Osteoblast (primary cell): ENCODE measurements around the gene COQ9. TPM values are rescaled to one million over a fixed set of nuclear protein-coding genes. Genes with fewer than 3 reads are reported as not detected.

Experiments used
- DNase-seq: peaks from one replicate; pipeline ENCODE4 v3.0.0; 2011; ENCODE audit warnings: low spot score, mixed read lengths; ENCODE audit not compliant: insufficient read length; ENCODE audit errors: missing footprints
- H2AFZ ChIP-seq: 2 replicates; pipeline ENCODE4 v1.6.0; 2011; ENCODE audit warnings: mild to moderate bottlenecking, low read length
- H3K27ac ChIP-seq: 2 replicates; pipeline ENCODE4 v1.5.1; 2011; ENCODE audit warnings: mild to moderate bottlenecking, low read depth, low read length, moderate library complexity
- H3K27me3 ChIP-seq: 2 replicates; pipeline ENCODE4 v1.6.0; 2012; ENCODE audit warnings: mild to moderate bottlenecking, control low read depth, inconsistent platforms, low read length, moderate library complexity; ENCODE audit not compliant: insufficient read depth
- H3K36me3 ChIP-seq: 2 replicates; pipeline ENCODE4 v1.5.1; 2011; ENCODE audit warnings: mild to moderate bottlenecking, low read length, control low read depth, moderate library complexity; ENCODE audit not compliant: insufficient read depth
- H3K4me1 ChIP-seq: 2 replicates; pipeline ENCODE4 v1.5.1; 2011; ENCODE audit warnings: mild to moderate bottlenecking, low read length, control low read depth, moderate library complexity; ENCODE audit not compliant: insufficient read depth
- H3K4me2 ChIP-seq: 2 replicates; pipeline ENCODE4 v1.6.0; 2011; ENCODE audit warnings: mild to moderate bottlenecking, low read length; ENCODE audit not compliant: insufficient read depth
- H3K4me3 ChIP-seq: fragments of 200-600 bp; sonication (generic); 3 replicates; pipeline ENCODE4 v1.5.1; 2012; ENCODE audit warnings: mild to moderate bottlenecking, low read length, inconsistent platforms; ENCODE audit not compliant: insufficient read depth
- H3K79me2 ChIP-seq: 2 replicates; pipeline ENCODE4 v1.6.0; 2012; ENCODE audit warnings: mild to moderate bottlenecking, low read length, control low read depth, inconsistent platforms; ENCODE audit not compliant: insufficient read depth
- H3K9me3 ChIP-seq: 2 replicates; pipeline ENCODE4 v1.5.1; 2011; ENCODE audit warnings: low read depth, low read length, control low read depth
- H4K20me1 ChIP-seq: 2 replicates; pipeline ENCODE4 v1.6.0; 2012; ENCODE audit warnings: mild to moderate bottlenecking, low read length, control low read depth; ENCODE audit not compliant: insufficient read depth
- CTCF ChIP-seq: IDR thresholded peaks from 2 replicates; pipeline ENCODE4 v1.5.1; 2011; ENCODE audit warnings: mild to moderate bottlenecking, low read depth, low read length, moderate library complexity; ENCODE audit errors: extremely low read depth
- total RNA-seq: library from RNA; depleted of rRNA; stranded (reverse); fragments of >200 nt; gene quantifications from 2 replicates; pipeline ENCODE4 v1.2.3, GENCODE V29; 2012

The COQ9 gene
- total RNA-seq, 1 donor = 39.8 TPM

GRCh38 chr16:57469046-57469445, 21.8 kb downstream of the COQ9 start:
- no peak overlapping the region for H3K4me3 ChIP-seq
- H3K4me2 ChIP-seq = no peak overlapping the region
- no peak for TF ChIP-seq CTCF
- H4K20me1 ChIP-seq = peaks cover 44% of the 10 kb centered on the region
- H3K4me1 ChIP-seq = peaks cover 3% of the 10 kb centered on the region
- H3K36me3 ChIP-seq = peaks cover 88% of the 10 kb centered on the region
- no peaks in the 10 kb centered on the region for H3K27me3 ChIP-seq
- no peak overlapping the region for H2AFZ ChIP-seq
- no peak for DNase-seq
- H3K79me2 ChIP-seq = peaks cover 24% of the 10 kb centered on the region
- no peak overlapping the region for H3K27ac ChIP-seq
- no peaks in the 10 kb centered on the region for H3K9me3 ChIP-seq

GRCh38 chr16:57469917-57470470, 22.7 kb downstream of the COQ9 start:
- no peak overlapping the region for H3K4me3 ChIP-seq
- no peaks in the 10 kb centered on the region for H3K27me3 ChIP-seq
- TF ChIP-seq CTCF = no peak
- no peak overlapping the region for H3K27ac ChIP-seq
- H3K36me3 ChIP-seq = peaks cover 88% of the 10 kb centered on the region
- no peaks in the 10 kb centered on the region for H3K4me1 ChIP-seq
- no peak for DNase-seq
- no peak overlapping the region for H2AFZ ChIP-seq
- no peaks in the 10 kb centered on the region for H3K9me3 ChIP-seq
- H4K20me1 ChIP-seq = peaks cover 39% of the 10 kb centered on the region
- H3K79me2 ChIP-seq = peaks cover 16% of the 10 kb centered on the region
- no peak overlapping the region for H3K4me2 ChIP-seq

- Histone ChIP-seq H3K4me2 (no peak overlapping the region), H3K27me3 (no peaks in the 10 kb centered on the region), H3K4me3 (no peak overlapping the region), H3K36me3 (peaks cover 85% of the 10 kb centered on the region), H3K27ac (no peak overlapping the region), H3K4me1 (no peaks in the 10 kb centered on the region), H3K79me2 (peaks cover 8% of the 10 kb centered on the region), H2AFZ (no peak overlapping the region), H3K9me3 (no peaks in the 10 kb centered on the region), H4K20me1 (peaks cover 35% of the 10 kb centered on the region)
- TF ChIP-seq CTCF = no peak
- no peak for DNase-seq
Measured at GRCh38 chr16:57470711-57471110, 23.4 kb downstream of the COQ9 start.

- no peak for DNase-seq
- no peak overlapping the region for H3K27ac ChIP-seq
- H3K4me3 ChIP-seq = no peak overlapping the region
- peaks cover 4% of the 10 kb centered on the region for H3K79me2 ChIP-seq
- H3K9me3 ChIP-seq = no peaks in the 10 kb centered on the region
- peaks cover 80% of the 10 kb centered on the region for H3K36me3 ChIP-seq
- no peaks in the 10 kb centered on the region for H3K27me3 ChIP-seq
- H4K20me1 ChIP-seq = peaks cover 35% of the 10 kb centered on the region
- no peak overlapping the region for H2AFZ ChIP-seq
- no peaks in the 10 kb centered on the region for H3K4me1 ChIP-seq
- H3K4me2 ChIP-seq = no peak overlapping the region
- no peak for TF ChIP-seq CTCF
Measured at GRCh38 chr16:57471209-57471608, 23.9 kb downstream of the COQ9 start.
